ENCODE data around the gene TRMO. TPM values are rescaled to one million over a fixed set of nuclear protein-coding genes. Genes with fewer than 3 reads are reported as not detected.

TRMO gene
- total and polyA plus RNA-seq, 9 of the 15 experiments (the other 6 are each of a cell fraction or from before 2014, with no cell fraction given): 5.6 to 22.4 (median 16.2) TPM

- TF ChIP-seq CHD7 (IDR thresholded peaks at IDR 0.05; ENCODE audit: low read depth, low read length) (no peak), CBFB (CRISPR knock-in tag; IDR thresholded peaks at IDR 0.05) (no peak), ILK (tag; IDR thresholded peaks at IDR 0.05; ENCODE audit: borderline replicate concordance, low read depth) (no peak), HINFP (tag; conservative IDR thresholded peaks at IDR 0.05; ENCODE audit: low read depth) (0 out of 2 replicates have a peak, but pooled peaks have one; percentile 43), MCM5 (IDR thresholded peaks at IDR 0.05; ENCODE audit: low read depth) (no peak), CREB1 (IDR thresholded peaks at IDR 0.05) (no peak), CREB1 (CRISPR knock-in tag; IDR thresholded peaks at IDR 0.05) (no peak), IRF9 (tag; IDR thresholded peaks at IDR 0.05) (0 out of 2 replicates have a peak, but pooled peaks have one; percentile 41), PML (IDR thresholded peaks at IDR 0.05; ENCODE audit: low read length) (no peak), THRB (CRISPR knock-in tag; conservative IDR thresholded peaks at IDR 0.05) (no peak), MEF2D (tag; conservative IDR thresholded peaks at IDR 0.05; ENCODE audit: low read depth) (peak; percentile 58; the same call in 1 of the 2 replicates), MYNN (IDR thresholded peaks at IDR 0.05) (no peak), MYNN (CRISPR knock-in tag; IDR thresholded peaks at IDR 0.05) (no peak)
These were observed 37.3 kb upstream of the TRMO start (continued) for GRCh38 chr9:97959585-97959984.
